Renal cortex interstitium (tissue), 11 donors: ENCODE data around the gene COL17A1. TPM values are rescaled to one million over a fixed set of nuclear protein-coding genes. Genes with fewer than 3 reads are reported as not detected.
A peak's percentile ranks its signal among the peaks of the same experiment; 100 is the strongest.

Source experiments
- DNase-seq, 11 donors: peaks; one replicate each; pipeline ENCODE4 v3.0.0-alpha.2; 2013; ENCODE audit warnings: low read depth in 9 of 11, low spot score in 4 of 11; ENCODE audit errors: extremely low read depth in 1 of 11
- polyA plus RNA-seq, 3 donors: library from polyadenylated mRNA; unstranded; fragments of 120-200 nt; gene quantifications; one replicate each; pipeline ENCODE4 v1.2.1, GENCODE V29; 2013; ENCODE audit not compliant: insufficient read length in 3 of 3

The COL17A1 gene
- polyA plus RNA-seq, 3 donors: 0.49 to 1.3 (median 0.65) TPM

DNA sequence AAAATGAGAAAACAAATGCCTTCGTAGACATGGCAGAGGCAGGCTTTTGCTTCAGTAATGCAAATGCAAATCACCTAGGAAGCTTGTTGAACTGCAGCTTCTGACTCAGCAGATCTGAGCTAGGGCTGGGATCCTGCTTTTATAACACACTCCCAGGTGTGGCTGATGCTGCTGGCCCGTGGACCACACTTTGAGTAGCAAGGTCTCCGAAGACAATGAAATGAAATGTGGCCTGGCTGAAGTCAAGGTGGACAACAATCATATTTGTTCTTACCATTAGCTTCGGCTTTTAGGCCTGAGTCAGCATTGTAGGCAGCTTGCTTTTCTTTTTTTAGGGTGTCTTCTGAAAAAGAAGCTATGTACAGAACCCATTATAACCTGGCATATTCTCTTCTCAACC is 26.3 kb downstream of the COL17A1 start:
- DNase-seq: no peak

DNA sequence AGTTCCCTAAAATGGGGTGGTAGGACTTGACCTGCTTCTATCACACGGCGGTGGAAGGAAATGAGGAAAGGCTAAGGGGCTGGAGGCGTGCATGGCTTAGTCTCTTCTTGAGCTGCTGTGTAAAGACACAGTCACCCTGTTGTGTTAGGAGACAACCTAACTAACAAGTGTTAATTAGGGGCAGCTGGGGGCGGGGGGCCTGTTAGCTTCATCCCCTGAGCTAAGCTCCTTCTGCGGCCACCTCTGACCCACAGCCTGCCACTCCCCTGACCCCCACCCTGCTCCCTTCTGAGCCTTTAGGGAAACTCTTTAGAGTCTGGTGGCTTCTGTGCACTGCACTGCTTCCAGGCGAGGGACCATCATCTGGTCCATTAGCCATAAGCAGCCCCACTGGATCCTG is 28.0 kb downstream of the COL17A1 start:
- DNase-seq: no peak

DNA sequence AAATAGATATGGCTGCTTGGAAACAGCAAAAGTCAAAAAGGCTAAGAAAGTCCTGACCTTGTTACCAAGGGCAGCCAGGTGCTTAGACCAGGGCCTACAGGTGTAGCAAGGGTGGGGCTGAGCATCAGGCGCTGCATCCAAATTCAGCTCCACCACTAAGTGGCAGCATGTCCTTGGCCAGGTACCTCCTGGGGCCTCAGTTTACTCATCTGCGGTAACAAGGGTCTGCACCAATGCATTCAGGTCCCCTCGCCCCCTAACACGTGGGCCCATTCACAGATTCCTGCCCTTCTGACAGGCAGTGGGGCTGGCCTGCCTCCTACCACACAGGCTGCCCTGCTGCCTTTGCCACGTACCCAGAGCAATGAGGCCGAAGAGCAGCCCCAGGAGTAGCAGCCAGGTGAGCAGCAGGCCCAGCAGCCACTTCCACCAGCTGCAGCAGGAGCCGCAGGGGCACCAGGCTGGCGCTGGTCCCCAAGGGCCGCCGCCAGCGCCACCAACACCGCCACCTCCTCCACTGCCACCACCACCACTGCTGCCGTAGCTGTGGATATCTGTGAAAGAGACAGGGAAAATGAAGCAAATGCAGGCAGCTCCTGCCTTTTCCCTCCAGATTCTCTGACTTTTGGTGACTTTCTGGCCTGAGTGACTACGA is 28.9 kb downstream of the COL17A1 start:
- DNase-seq: no peak

DNA sequence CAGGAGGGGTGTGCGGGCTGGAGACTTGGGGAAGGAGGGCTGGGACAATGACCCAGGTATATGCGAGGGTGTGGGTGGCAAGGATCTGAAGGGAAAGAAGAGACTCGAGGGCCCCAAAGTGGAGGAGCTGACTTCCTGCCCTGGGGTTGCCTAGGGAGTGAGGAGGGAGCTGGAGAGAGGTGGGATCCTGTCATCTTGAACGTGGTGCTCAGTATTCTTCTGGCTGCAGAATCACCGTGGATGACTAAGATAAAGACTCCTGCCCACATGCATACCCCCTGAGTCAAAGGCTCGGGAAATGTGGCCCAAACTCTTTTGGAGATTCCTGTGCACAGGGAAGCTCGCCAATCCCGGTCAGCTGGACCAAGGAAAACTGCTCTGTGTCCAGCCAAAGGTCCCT is 31.2 kb downstream of the COL17A1 start:
- DNase-seq: no peak

DNA sequence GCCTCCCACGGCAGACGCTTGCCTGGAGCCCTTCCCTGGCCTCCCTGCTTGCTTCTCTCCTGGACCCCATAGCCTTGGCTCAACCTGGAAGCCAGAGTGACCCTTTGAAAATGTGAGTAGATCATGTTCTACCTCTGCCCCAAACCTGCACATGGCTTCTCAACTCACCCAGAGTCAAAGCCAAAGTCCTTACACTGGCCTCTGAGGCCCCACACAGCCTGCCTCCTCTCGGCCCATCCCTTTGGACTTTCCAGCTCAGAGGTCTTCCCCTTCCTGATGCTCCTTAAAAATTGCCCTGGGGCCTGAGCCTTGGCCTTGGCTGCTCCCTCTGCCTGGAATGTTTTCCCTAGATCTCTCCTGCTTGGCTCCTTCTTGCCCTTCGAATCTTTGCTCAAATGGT is 32.5 kb downstream of the COL17A1 start:
- DNase-seq: no peak

DNA sequence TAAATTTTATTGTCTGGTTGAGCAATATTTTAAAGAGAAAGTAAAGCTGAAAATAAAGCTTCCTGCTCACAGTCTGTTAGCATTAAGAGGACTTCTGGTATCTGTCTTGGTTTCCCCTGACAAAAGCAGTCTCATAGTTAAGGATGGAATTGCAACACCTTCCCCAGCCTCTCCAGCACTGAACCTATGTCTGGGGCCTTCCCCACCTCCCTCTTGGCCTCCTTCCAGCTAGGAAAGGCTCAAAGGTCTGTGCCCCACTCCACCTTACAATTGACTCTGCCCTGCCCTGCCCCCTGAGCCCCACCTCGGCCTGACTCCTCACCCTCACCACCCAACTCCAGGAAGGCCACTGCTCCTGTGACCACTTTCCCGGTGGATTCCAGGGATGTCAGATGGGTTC is 33.2 kb downstream of the COL17A1 start:
- DNase-seq: no peak

DNA sequence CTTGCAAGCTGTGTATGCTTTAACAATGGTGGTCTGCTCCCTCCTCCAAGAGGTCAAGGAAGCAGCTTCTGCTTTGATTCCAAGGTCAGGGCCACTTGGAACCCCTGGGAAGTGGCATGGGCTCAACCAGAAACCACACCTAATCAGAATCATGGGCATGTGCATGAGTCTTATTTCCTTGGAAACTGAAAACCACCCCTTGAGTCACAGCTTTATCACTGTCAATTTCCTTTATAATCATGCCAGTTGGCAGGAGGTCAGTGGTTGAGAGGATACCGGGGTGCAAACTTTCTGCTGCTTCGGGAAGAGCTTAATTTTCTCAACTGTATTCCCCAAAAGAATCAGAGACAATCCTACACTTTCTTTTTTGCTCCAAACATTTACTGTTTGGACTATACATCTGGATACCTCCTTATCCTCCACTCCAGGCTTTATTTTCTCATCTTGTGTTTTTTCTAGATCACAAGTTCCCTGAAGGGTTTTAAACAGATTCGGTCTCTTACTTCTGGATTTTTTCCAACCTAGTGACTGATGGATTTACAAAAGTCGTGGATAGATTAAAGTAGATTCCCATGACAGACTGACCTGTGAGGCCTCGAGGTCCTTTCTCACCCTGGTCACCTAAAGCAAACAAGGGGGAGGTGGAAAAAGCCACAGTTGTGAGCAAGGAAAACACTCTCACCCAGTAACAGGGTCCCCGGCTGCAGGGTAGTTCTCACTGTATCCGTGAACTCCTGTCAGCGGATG is 36.0 kb downstream of the COL17A1 start:
- DNase-seq: no peak

DNA sequence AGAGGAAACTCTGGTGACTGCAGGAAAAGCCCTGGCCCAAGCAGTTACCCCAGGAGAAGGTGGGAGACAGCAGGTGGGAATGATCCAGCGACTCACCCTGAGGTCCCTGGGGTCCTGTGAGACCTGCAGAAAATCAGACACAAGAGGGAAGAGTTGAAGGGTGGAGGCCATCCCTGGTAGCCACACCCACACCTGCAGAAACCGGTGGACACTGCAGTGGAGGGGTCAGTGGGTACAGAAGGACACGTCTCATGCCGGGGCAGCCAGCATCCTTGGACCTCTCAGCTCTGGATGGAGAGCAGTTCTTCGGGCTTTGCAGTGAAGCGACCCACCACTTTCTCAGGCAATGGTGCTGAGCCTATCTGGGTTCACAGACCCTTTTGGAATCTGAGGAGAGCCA is 39.0 kb downstream of the COL17A1 start:
- no peak for DNase-seq

DNA sequence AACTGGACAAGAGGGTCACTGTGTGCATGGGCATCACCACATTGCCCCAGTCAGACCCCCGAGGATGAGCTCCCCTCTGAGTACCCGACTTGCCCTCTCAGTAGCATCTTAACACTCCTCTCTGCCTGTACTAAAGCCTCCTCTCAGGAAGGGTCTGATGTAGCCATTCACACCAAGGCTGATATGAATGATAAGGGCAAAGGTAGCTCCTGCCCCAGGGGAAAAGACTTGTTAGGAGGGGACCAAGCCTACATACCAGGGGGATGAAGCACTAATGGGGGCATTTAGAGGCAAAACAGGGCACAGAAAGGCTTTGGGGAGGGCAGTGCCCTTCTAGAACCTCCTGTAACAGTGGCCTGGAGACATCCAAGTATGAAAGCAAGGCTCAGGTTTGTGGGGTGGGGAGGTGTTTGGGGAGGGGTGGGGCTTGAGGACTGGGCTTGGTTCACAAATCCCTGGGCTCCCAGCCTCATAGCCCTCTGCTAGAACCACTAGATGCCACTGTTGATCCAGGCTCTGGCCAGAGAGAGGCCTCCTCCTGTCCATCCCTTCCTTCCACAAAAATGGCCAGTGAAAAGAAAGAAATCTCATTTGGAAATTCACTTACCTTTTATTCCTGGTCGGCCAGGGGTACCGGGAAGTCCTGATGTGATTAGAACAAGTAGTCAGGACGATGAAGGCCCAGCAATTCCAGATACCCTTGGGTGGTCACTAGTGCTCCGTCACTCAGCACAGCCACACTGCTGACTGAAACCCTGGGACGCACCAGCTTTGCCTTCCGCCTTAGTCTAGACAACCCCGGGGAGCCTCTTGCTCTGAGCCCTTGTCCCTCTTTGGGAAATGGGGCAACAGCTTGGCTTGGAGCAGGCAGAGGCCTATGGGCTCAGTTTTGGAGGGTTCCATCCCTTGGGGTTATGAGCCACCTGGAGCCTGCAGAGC is 40.3 kb downstream of the COL17A1 start:
- DNase-seq: peak in 8 of 11 donors; percentile 34 to 55 (median 46)

DNA sequence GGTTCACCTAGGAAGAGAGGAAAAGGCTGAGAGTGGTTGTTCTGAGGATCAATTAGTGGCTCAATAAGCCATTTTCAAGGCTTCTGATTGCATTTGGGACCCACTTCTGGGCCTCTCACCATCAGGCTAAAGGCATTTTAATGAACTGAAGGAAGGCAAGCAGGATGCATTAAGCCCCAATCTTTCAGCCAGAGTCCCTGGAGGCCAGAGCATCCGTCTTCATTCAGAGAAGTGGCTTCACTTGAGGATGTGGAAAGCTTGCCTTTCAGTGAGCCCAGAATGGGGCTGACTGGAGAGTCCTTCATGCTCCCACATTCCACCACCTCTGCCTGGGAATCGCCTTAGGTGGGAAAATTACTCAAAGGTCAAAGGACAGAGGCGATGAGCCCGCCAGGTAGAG is 41.8 kb downstream of the COL17A1 start:
- DNase-seq: no peak

DNA sequence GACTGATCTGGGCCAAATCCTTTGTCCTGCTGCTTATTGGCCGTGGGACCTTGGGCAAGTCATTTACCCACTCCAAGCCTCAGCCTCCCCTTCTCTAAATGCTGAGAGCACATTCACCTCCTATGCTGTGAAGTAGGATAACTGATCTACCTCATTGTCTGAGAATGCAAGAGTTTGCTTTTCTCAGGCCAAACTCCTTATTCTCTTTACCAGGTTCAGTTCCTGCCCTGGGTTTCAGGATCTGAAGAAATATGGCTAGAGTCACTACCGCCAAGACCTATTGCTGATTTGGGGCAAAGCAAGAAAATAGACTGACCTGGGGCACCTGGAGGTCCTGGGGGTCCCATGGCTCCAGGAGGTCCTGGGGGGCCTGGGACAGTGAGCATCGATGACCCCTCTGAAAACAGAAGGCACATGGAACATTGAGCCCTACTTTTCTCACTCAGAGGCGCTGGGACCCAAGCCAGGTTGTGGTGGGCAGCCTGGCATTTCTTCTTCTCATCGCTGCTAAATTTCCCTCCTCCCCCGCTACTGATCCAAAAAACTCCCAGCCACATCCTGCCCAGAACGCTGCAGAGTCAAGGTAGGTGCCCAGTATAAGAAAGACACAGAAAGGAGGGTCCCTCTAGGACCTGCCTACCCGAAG is 42.4 kb downstream of the COL17A1 start:
- no peak for DNase-seq

DNA sequence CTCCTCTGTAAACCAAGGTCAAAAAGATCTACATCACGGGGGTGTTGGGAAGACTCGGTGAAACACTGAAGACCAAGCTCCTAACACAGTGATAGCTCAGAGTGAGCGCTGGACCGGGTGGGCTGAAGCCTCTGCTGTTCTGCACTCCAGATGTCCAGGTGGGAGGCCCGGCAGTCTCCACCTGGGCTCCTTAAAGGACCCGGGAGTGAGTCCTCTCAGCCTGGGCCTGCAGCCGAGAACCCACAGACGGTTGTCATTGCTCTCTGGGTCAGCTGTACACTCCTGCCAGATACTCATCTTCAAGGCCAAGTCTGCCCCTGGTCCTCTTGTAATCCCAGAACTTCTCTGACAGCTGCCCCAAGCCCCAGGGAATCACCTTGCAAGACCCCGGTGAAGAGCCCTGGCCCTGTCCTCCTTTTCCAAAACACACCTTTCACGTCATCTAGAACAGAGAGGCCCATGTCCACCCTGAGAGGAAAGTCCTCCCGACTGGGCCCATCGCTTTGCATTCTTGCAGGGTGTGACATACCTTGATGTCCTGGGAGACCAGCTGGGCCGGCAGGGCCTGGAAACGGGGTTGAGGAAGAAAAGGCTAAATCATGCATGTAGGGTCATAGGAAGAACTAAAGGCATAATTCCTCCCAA is 43.7 kb downstream of the COL17A1 start:
- DNase-seq: no peak

DNA sequence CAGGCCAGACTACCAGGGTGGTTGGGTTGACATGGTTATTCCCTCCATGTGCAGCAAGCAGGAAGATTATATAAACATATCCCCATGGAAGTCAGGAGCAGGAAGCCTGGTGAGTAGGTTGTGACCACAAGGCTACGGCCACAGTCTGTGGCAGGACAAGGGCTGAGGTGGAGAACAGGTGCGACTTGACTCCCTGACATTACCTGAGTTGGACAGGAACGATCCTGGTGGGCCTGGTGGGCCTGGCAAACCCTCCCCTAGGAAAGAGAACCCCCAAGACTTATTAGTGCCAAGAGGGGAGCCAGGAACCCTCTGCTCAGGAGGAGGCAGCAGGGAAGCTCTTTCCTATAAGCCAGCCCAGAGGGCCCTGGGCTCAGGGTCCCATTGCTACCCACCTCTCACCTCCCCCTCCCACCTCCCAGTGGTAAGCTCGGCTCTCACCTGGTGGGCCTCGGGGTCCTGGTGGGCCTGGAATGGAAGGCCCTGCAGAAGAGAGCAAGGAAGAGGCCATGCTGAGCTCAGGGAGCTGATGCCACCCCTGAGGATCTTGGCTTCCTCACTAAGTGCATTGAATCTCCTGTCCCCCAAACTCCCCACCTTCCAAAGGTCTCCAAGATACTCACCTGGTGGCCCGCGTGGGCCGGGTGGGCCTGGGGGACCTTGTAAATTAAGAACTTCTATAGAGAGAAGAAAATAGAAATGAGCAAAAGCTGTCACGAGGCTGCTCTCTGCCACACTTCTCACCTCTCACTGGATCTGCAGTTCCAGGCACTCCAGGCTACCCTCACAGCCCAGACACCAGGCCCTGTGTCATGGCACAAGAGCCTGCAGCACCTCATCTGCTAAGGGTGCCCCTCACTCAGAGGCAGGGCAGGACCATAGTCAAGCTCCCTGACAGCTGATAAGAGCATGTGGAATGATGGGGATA is 44.6 kb downstream of the COL17A1 start:
- no peak for DNase-seq

DNA sequence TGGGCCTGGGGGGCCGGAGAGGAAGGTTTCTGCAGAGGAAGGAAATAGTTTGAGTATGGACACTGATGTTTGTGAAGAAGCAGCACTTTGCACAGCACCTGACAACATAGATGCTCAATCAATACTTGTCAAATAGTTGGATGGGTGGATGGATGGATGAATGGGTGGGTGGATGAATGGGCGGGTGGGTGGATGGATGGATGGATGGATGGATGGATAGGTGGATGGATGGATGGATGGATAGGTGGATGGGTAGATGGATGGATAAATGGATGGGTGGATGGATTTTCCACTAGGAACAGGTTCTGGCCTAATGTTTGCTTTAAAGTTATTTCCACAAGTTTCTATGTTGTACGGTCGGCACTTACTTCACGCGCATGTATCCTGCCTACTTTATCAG is 45.3 kb downstream of the COL17A1 start:
- DNase-seq: no peak

DNA sequence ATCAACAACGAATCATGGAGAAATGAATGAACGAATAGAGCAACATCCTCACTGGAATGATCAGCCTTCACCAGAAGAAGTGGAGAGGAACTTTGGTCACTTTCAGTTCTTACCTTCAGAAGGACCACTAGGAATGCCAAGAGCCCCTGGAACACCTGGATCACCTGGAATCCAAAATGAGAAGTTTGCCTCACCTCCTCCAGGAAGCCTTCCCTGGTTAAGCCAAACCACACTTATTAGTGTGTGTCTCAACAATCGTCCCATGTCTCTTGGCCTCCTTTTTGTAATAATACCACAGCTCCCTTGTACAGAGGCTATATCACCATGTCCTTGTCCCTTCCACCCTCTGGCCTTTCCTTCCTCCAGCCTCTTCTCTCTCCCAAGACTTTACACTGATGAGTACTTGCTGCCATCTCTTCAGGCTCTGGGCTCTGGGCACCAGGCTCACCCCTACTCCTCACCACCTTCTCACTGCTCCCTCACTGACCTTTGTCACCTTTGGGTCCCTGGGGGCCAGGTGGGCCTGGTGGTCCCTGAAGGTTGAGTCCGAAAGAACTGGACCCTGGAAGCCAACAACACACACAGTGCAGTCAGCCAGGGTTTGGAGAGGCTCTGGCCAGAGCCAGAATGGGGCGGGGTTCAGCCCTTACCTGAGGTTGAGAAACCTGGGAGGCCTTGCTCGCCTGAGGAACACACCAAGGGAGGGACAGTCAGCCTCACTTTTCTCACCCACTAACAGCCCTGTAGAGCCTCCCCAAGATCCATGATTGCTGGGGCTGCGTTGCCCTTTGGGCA is 46.5 kb downstream of the COL17A1 start:
- DNase-seq: no peak

DNA sequence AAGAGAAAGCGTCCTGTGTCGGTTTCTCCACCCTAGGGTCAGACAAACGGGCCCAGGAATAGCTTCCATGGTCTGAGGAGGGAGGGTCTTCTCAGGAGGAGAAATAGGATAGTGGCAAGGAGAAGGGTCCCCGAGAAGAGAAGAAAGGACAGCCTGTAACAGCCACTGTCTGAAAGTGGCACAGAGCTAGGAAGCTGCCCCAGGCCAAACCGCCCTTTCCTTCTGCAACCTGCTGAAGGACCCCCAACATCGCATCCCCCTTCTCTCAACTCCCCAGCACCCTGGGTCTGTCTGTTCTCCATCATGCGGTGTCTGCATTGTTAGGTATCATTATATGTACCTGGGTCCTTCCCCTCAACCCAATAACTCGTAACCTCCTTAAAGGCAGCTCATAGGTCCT is 47.1 kb downstream of the COL17A1 start:
- DNase-seq: no peak

DNA sequence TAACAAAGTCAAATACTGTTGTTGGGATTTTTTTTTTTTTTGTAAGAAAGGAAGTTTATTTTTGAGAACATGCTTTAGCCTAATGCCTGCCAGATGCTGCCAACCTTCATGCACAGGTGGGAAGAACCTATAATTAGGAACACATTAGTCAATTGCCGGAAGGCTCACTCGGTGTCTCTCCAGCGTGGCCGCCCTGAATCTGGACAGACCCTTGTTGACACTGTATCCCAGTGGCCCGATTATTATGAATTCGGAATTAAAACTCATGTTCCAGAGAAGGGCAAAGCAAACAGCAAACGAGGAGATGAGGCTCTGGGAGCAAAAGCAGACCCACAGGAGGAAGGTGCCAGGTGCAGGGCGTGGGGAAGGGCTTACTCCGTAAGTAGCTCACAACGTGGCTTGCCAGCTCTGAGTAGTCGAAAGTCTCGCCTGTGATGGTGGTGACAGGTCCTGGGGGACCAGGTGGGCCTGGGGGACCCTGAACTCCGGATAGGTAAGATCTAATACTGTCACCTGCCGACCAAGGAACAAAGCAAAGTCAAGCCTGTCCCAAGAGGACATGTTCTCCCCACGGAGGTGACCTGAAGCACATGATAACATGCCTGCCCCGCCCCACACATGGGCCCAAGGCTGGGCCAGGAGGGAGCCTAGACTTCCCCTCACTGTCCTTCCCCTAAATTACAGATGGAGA is 48.3 kb downstream of the COL17A1 start:
- DNase-seq: no peak
